ENCODE data around the gene NSDHL.

DNA sequence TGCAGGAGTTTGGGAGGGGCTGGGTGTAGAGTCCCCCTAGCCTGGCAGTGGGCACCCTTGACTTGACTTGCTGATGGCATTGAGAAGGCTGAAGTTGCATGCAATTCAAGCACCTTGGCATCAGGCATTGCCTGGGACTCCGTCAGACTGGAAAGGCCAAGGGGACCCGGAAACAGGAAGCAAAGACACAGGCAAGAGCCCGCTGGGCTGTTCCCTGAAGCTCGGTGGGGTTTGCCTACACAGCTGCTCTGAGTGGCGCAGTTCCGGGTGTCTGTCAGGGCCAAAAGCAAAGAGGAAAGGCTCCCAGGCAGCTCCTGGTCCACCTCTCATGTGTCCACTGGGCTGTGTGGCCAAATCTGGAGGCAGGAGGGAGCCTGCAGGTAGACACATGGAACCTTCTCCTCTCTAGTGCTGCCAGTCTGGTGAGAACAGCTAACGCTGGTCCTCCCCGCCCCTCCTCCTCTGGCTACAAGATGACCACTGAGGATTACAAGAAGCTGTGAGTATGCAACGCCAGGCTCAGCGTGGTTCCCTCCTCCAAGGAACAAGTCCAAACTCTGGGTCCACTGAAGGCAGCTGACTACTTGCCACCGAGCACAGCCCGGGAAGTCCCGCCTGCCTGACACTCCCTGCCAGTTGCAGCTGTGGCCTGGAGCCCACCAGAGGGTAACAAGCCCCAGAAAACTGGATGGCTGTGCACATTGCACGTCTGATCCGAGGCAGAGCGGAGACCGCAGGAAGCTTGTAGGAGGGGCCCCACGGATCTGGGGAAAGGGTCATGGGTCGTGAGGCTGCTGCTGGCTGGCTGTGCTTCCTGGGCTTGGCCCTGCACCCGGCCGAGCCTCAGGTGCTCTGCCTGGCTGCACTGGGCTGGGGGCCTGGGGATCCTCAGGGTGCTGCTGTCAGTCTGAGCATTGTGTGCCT is 87.1 kb downstream of the NSDHL start:
- TF ChIP-seq POLR2A (IDR thresholded peaks at IDR 0.05; ENCODE audit: low read length) = no peak
- no peak for TF ChIP-seq GATA1 (IDR thresholded peaks at IDR 0.05; ENCODE audit: low read depth, low read length)
